A549 treated with AZD9567 at 1 μM for 4 hours (cell line): ENCODE measurements around the gene HOMEZ. TPM values are rescaled to one million over a fixed set of nuclear protein-coding genes. Genes with fewer than 3 reads are reported as not detected.

Experiments
- total RNA-seq: library from RNA; stranded (reverse); fragments of 200-300 nt; extraction: Qiagen RNA extraction; gene quantifications from 5 replicates; pipeline ENCODE4 v1.2.3, GENCODE V29; 2022; ENCODE audit not compliant: insufficient read depth

HOMEZ gene
- 8.3 to 21.3 TPM (median 9.3 TPM) in 5 replicates for total RNA-seq

GRCh38 chr14:23286020-23286901 lies at the start of gene HOMEZ:
Gene HOMEZ (minus strand): TSS chr14:23286132. CDS start chr14:23285952, 180 bp downstream.

DNA sequence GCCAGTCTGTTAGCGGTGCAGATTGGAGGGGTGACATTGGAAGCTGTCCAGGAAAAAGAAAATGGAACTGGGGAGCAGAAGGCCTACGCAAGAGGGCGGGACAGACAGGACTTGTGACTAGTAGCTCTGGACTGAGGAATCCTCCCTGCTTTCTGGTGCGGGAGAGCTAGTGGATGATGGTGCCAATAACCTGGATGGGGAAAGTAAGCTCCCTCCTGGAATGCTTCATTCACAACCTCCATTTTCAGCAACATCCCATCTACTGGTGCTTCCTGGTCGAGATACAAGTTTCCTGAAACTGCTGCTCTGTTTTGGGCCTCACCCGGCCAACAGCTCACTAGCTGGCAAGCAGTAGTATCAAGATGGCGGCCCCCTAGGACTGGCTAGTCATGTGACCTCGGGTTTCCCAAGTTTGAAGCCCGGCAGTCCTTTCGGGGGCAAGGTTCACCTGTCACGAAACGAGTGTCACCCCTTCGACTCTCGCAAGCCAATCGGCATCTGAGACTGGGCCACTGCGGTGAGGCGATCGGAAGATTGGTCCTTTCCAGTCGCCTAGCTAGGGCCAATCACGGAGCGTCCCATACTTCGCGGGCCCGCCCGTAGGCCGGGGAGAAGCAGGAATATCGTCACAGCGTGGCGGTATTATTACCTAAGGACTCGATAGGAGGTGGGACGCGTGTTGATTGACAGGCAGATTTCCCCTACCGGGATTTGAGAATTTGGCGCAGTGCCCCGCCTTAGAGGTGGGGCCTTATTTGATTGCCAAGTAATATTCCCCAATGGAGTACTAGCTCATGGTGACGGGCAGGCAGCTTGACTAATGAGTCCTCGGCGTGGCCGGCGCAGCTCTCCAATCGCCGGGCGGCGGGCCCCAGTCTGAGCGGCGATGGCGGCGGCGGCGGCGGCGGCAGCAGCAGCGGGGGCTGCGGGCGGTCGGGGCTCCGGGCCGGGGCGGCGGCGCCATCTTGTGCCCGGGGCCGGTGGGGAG lies 34.9 kb upstream of the HOMEZ start, which contains the start of gene PABPN1:
Gene PABPN1, plus strand, starts transcription at position 874 of the 988 bp plus-strand sequence. Its CDS starts 13 bp downstream, at position 887.

GRCh38 chr14:23306412-23307145 lies 20.6 kb upstream of the HOMEZ start, which contains the start of gene BCL2L2:
Gene BCL2L2 (plus strand): TSS chr14:23306833. CDS start chr14:23307768, 935 bp downstream.

DNA sequence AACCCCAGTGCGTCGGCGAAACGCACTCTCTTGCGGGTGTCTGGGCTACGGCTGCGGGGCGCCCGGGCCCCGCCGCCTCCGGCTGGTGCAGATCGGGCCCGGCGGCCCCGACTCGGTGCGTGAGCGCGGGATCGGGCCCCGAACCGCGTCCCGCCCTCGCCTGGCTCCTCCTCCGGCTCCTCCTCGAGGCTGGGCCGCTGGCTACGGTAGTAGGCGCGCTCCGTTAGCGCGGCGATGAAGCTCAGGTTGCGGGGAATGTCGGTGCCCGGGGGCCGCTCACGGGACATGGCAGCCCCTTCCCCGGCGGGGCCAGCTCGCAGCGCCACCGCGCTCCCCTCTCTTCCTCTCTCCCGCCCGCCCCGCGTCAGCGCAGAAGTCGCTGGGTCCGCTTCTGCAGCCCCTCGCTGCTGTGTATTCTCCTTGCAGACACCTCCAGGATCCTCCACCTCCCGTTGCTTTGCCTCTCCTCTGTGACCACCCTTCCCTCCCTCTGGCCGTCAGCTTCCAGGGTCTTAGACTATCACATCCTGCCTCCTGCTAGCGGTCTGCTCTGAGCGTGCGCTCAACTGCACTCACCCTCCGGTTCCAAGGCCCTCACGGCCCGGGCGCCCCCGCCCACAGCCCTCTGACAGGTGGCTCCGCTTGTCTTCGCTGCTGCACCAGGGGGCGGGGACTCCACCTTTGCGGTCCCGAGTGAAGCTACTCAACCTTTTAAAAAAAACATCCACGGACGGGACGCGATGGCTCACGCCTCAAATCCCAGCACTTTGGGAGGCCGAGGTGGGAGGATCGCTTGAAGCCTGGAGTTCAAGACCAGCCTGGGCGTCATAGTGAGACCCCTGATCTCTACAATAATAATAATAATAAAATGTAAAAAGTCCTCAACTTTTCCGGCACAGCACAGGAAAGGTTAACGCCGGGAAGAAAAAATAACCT lies 16.6 kb upstream of the HOMEZ start, which contains the start of gene PPP1R3E:
Gene PPP1R3E, minus strand, starts transcription at position 570 of the 936 bp plus-strand sequence. Its CDS starts 283 bp downstream, at position 287.

GRCh38 chr14:23237772-23238594 lies 47.9 kb downstream of the HOMEZ start, which contains the start of gene RNF212B:
Gene RNF212B (plus strand): TSS chr14:23237936. CDS start chr14:23240346, 2,410 bp downstream.

Other genes starting within 250 kb of the HOMEZ start
- not detected in 5 replicates for gene PSMB11, start 243.9 kb downstream of the HOMEZ start, total RNA-seq
- 3.1 to 5.1 TPM (median 5.0 TPM) in 5 replicates for gene CDH24, start 228.6 kb downstream of the HOMEZ start, total RNA-seq
- 94.3 to 100 TPM (median 97.3 TPM) in 5 replicates for gene ACIN1, start 191.0 kb downstream of the HOMEZ start, total RNA-seq
- gene C14orf119, start 190.6 kb downstream of the HOMEZ start, total RNA-seq, result 82.9 to 104 TPM (median 100 TPM) in 5 replicates
- gene CIROP, start 181.1 kb downstream of the HOMEZ start, total RNA-seq, result not detected in 5 replicates
- 0.05 TPM in 1 of 5 replicates, not detected in the others for gene CEBPE, start 166.9 kb downstream of the HOMEZ start, total RNA-seq
- 1.1 to 1.5 TPM (median 1.2 TPM) in 4 of 5 replicates, not detected in the other for gene SLC7A8, start 102.5 kb downstream of the HOMEZ start, total RNA-seq
- not detected in 5 replicates for gene RNF212B, start 48.2 kb downstream of the HOMEZ start, total RNA-seq
- gene PPP1R3E, start 16.7 kb upstream of the HOMEZ start, total RNA-seq, result 3.9 to 8.9 TPM (median 4.3 TPM) in 5 replicates
- 13.4 to 19.6 TPM (median 17.9 TPM) in 5 replicates for gene BCL2L2, start 20.7 kb upstream of the HOMEZ start, total RNA-seq
- gene PABPN1, start 35.3 kb upstream of the HOMEZ start, total RNA-seq, result 136 to 154 TPM (median 142 TPM) in 5 replicates
- 5.9 to 8.7 TPM (median 6.8 TPM) in 5 replicates for gene SLC22A17, start 66.8 kb upstream of the HOMEZ start, total RNA-seq
- gene EFS, start 79.0 kb upstream of the HOMEZ start, total RNA-seq, result not detected in 5 replicates
- not detected in 5 replicates for gene IL25, start 86.7 kb upstream of the HOMEZ start, total RNA-seq
- gene CMTM5, start 90.9 kb upstream of the HOMEZ start, total RNA-seq, result not detected in 5 replicates
- 0.02 TPM in 2 of 5 replicates, not detected in the others for gene MYH6, start 122.1 kb upstream of the HOMEZ start, total RNA-seq
- not detected in 5 replicates for gene MYH7, start 149.5 kb upstream of the HOMEZ start, total RNA-seq
- gene NGDN, start 183.6 kb upstream of the HOMEZ start, total RNA-seq, result 53.3 to 62.7 TPM (median 61.0 TPM) in 5 replicates